Astrocyte (in vitro differentiated cells and primary cell): ENCODE measurements around the gene HNRNPA0. TPM values are rescaled to one million over a fixed set of nuclear protein-coding genes. Genes with fewer than 3 reads are reported as not detected.

Experiments
- DNase-seq: peaks from one replicate; pipeline ENCODE4 v3.0.0-alpha.2; 2010; ENCODE audit warnings: low read depth
- FAIRE-seq: peaks from 2 replicates; lab custom pipeline; 2011; peaks lifted over from hg19 to GRCh38; lab: Jason Lieb, UNC
- H2AFZ ChIP-seq: 2 replicates; pipeline ENCODE4 v1.6.0; 2012; ENCODE audit warnings: low read depth, low read length, inconsistent platforms
- H3K27ac ChIP-seq: 2 replicates; pipeline ENCODE4 v1.5.1; 2011; ENCODE audit warnings: low read depth, low read length, inconsistent platforms
- H3K27me3 ChIP-seq: 2 replicates; pipeline ENCODE4 v1.6.0; 2011; ENCODE audit warnings: low read length, inconsistent platforms; ENCODE audit not compliant: insufficient read depth
- H3K36me3 ChIP-seq: 2 replicates; pipeline ENCODE4 v1.5.1; 2011; ENCODE audit warnings: low read length, inconsistent platforms; ENCODE audit not compliant: insufficient read depth
- H3K4me1 ChIP-seq: 2 replicates; pipeline ENCODE4 v1.5.1; 2011; ENCODE audit warnings: low read length, inconsistent platforms; ENCODE audit not compliant: insufficient read depth
- H3K4me2 ChIP-seq: 2 replicates; pipeline ENCODE4 v1.6.0; 2012; ENCODE audit warnings: low read length, inconsistent platforms
- H3K4me3 ChIP-seq: 2 replicates; pipeline ENCODE4 v1.5.1; 2011; ENCODE audit warnings: low read depth, mild to moderate bottlenecking, low read length, inconsistent platforms; ENCODE audit not compliant: insufficient read depth
- H3K79me2 ChIP-seq: 2 replicates; pipeline ENCODE4 v1.6.0; 2012; ENCODE audit warnings: mild to moderate bottlenecking, low read length, inconsistent platforms; ENCODE audit not compliant: insufficient read depth
- H3K9ac ChIP-seq: 2 replicates; pipeline ENCODE4 v1.6.0; 2012; ENCODE audit warnings: mild to moderate bottlenecking, low read length, inconsistent platforms
- H3K9me3 ChIP-seq: 2 replicates; pipeline ENCODE4 v1.5.1; 2012; ENCODE audit warnings: low read depth, mild to moderate bottlenecking, low read length, inconsistent platforms; ENCODE audit not compliant: insufficient read depth
- H4K20me1 ChIP-seq: 2 replicates; pipeline ENCODE4 v1.6.0; 2012; ENCODE audit warnings: low read length, inconsistent platforms; ENCODE audit not compliant: insufficient read depth
- H3K27ac Mint-ChIP-seq: one replicate; pipeline ENCODE4 v1.8.0; 2021; ENCODE audit warnings: mild to moderate bottlenecking, mixed read lengths; ENCODE audit not compliant: unreplicated experiment
- H3K27me3 Mint-ChIP-seq: one replicate; pipeline ENCODE4 v1.8.0; 2021; ENCODE audit warnings: low read depth, mixed read lengths; ENCODE audit not compliant: unreplicated experiment
- H3K36me3 Mint-ChIP-seq: one replicate; pipeline ENCODE4 v1.8.0; 2021; ENCODE audit warnings: low read depth, mixed read lengths; ENCODE audit not compliant: unreplicated experiment
- H3K4me1 Mint-ChIP-seq: one replicate; pipeline ENCODE4 v1.8.0; 2021; ENCODE audit warnings: low read depth, mixed read lengths; ENCODE audit not compliant: unreplicated experiment
- H3K4me3 Mint-ChIP-seq: one replicate; pipeline ENCODE4 v1.8.0; 2021; ENCODE audit warnings: mild to moderate bottlenecking, moderate library complexity, mixed read lengths; ENCODE audit not compliant: unreplicated experiment
- H3K9me3 Mint-ChIP-seq: one replicate; pipeline ENCODE4 v1.8.0; 2021; ENCODE audit warnings: mild to moderate bottlenecking, mixed read lengths; ENCODE audit not compliant: unreplicated experiment
- CTCF ChIP-seq: IDR thresholded peaks from 2 replicates; pipeline ENCODE4 v1.5.1; 2011; ENCODE audit warnings: low read depth, mild to moderate bottlenecking, inconsistent platforms, low read length, moderate library complexity; ENCODE audit not compliant: insufficient read depth
- EZH2 ChIP-seq: IDR thresholded peaks from 2 replicates; pipeline ENCODE4 v1.6.1; 2012; ENCODE audit warnings: mild to moderate bottlenecking, low read length, inconsistent platforms; ENCODE audit not compliant: insufficient read depth
- total RNA-seq: library from RNA; stranded (reverse); gene quantifications from 2 replicates; pipeline ENCODE4 v1.2.1, GENCODE V29; 2021

HNRNPA0 gene
- total RNA-seq, 1 donor from 2014 or later, result 29.5 TPM

- DNase-seq (peak; percentile 51), FAIRE-seq (no peak)
- H3K4me1 Mint-ChIP-seq, result peaks cover 15% of the 10 kb centered on the region
- no peak within 1 kb of the TSS for H3K4me3 Mint-ChIP-seq
- H3K27me3 ChIP-seq, result no peaks in the 10 kb centered on the region
- no peak for TF ChIP-seq CTCF
- TF ChIP-seq EZH2, result no peak
- peak within 1 kb of the TSS; percentile 96 for H3K4me2 ChIP-seq
- H3K27me3 Mint-ChIP-seq, result no peaks in the 10 kb centered on the region
- H3K27ac Mint-ChIP-seq, result no peak within 1 kb of the TSS
- no peak within 1 kb of the TSS for H3K27ac ChIP-seq
- H3K4me1 ChIP-seq, result peaks cover 23% of the 10 kb centered on the region
- H3K9ac ChIP-seq, result peak within 1 kb of the TSS; percentile 74
- H3K9me3 Mint-ChIP-seq, result peaks cover 9% of the 10 kb centered on the region
- peak within 1 kb of the TSS; percentile 66 for H3K4me3 ChIP-seq
- no peaks in the 10 kb centered on the region for H4K20me1 ChIP-seq
- peak within 1 kb of the TSS; percentile 96 for H2AFZ ChIP-seq
- H3K36me3 Mint-ChIP-seq, result no peaks in the 10 kb centered on the region
- H3K9me3 ChIP-seq, result no peaks in the 10 kb centered on the region
- H3K79me2 ChIP-seq, result no peaks in the 10 kb centered on the region
- H3K36me3 ChIP-seq, result no peaks in the 10 kb centered on the region
Observed at GRCh38 chr5:137735555-137736284, 18.4 kb downstream of the HNRNPA0 start, which contains the start of gene KLHL3. KLHL3 (minus strand) TSS chr5:137736089; CDS start chr5:137735646, 443 bp downstream.

- Histone ChIP-seq H3K27me3 (no peaks in the 10 kb centered on the region), H2AFZ (peak overlapping the region; percentile 96), H4K20me1 (no peaks in the 10 kb centered on the region), H3K79me2 (no peaks in the 10 kb centered on the region), H3K4me1 (peaks cover 30% of the 10 kb centered on the region), H3K4me3 (peak overlapping the region; percentile 66), H3K27ac (no peak overlapping the region), H3K4me2 (peak overlapping the region; percentile 96), H3K9me3 (no peaks in the 10 kb centered on the region), H3K9ac (peak overlapping the region; percentile 74), H3K36me3 (no peaks in the 10 kb centered on the region)
- H3K27me3 Mint-ChIP-seq, result no peaks in the 10 kb centered on the region
- no peak overlapping the region for H3K27ac Mint-ChIP-seq
- FAIRE-seq (no peak), DNase-seq (peak; percentile 44)
- H3K9me3 Mint-ChIP-seq, result peaks cover 9% of the 10 kb centered on the region
- H3K4me3 Mint-ChIP-seq, result no peak overlapping the region
- TF ChIP-seq CTCF (no peak), EZH2 (no peak)
- H3K36me3 Mint-ChIP-seq, result no peaks in the 10 kb centered on the region
- H3K4me1 Mint-ChIP-seq, result peaks cover 21% of the 10 kb centered on the region
Observed at GRCh38 chr5:137734962-137735554, 19.1 kb downstream of the HNRNPA0 start.

DNA sequence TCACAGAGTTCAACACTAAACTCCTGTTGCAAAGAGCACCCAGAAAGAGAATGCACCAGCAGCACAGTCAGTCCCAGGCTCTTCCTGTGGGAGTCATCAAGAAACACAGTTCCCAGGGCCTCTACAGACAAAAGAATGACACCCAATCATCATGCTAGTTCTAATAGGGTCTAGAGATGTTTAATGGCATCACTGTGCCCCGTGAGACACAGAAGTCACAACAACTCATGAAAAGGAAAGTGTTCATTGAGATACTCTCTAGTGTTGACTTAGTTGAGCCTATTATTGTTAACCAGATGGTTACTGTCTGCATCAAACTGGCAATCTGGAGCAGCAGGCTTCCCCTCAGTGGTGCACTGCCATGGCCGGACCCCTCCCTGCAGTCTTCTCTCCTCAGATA, 19.8 kb downstream of the HNRNPA0 start:
- Mint-ChIP-seq H3K27me3 (no peaks in the 10 kb centered on the region), H3K9me3 (peaks cover 9% of the 10 kb centered on the region), H3K36me3 (no peaks in the 10 kb centered on the region), H3K4me3 (no peak overlapping the region), H3K27ac (peak overlapping the region; percentile 37), H3K4me1 (peaks cover 25% of the 10 kb centered on the region)
- Histone ChIP-seq H3K36me3 (no peaks in the 10 kb centered on the region), H3K4me3 (no peak overlapping the region), H3K4me1 (peaks cover 32% of the 10 kb centered on the region), H3K27ac (no peak overlapping the region), H3K79me2 (no peaks in the 10 kb centered on the region), H3K27me3 (no peaks in the 10 kb centered on the region), H3K9ac (no peak overlapping the region), H2AFZ (no peak overlapping the region), H3K9me3 (no peaks in the 10 kb centered on the region), H3K4me2 (peak overlapping the region; percentile 96), H4K20me1 (no peaks in the 10 kb centered on the region)
- TF ChIP-seq CTCF, result no peak
- TF ChIP-seq EZH2, result no peak
- FAIRE-seq (no peak), DNase-seq (no peak)
